Stimulated activated CD8-positive, alpha-beta memory T cell treated with anti-CD3 and anti-CD28 coated beads, Interleukin-12 subunit alpha, Interleukin-12 subunit beta, amount 100 ng/mL, for 24 hours (primary cell): Measurements from ENCODE around the gene RIGI.
A peak's percentile ranks its signal among the peaks of the same experiment; 100 is the strongest.
"Not testable (repeated sequence)": the region's sequence is repeated elsewhere in the genome, so short reads cannot be mapped to it uniquely, and the experiment has no call there.

Source experiments
- DNase-seq: peaks from one replicate; pipeline ENCODE4 v3.0.0-alpha.2; 2020; ENCODE audit errors: extremely low read depth

RIGI gene

DNA sequence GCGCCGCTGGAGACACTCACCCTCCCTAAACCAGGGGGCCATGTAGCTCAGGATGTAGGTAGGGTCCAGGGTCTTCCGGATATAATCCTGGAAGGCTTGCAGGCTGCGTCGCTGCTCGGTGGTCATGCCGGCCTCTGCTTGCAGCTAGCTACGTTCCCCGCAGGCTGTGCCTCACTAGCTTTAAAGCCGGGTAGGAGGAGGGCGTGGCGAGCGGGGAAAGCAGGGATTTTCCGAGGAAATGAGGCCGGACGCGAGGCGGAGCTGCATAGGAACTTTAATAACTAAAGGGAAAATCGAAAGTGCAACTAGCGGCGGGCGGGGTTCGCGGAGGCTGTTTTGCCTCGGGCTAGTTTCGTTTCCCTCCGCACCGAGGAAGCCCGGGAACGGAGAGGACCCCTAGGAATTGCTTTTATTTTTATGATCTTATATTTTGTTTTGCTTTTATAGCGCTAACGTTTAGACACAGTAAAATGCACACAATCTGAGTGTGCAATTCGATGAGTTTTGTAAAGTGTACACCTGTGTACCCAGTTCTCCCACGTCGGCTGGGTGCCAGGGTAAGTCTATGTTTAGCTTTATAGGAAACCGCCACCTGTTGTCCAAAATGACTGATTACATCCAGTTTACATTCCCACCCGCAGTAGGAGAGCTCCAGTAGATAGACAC, at the start of gene RIGI:
RIGI (minus strand) TSS at position 156 of the 666 bp plus-strand sequence; CDS start at position 126, 30 bp downstream.
- peak; percentile 49 for DNase-seq

DNA sequence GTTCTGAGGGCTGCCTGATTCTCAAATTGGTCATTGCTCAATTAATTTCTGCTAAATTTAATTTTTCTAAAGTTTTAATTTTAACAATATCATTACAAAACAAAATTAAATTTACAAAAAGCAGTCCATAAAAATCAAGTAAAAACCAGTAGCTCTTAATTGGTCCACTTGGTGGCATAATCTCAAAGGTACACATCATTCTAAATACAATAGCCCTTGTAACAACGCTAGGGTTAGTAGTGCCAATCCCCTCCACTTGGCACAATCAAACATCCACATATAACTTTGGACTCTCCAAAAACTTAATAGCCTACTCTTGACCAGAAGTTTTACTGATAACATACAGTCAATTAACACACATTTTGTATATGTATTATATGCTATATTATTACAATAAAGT, 48.9 kb upstream of the RIGI start:
- no peak for DNase-seq

GRCh38 chr9:32573821-32574220, 47.8 kb upstream of the RIGI start:
- no peak for DNase-seq

DNA sequence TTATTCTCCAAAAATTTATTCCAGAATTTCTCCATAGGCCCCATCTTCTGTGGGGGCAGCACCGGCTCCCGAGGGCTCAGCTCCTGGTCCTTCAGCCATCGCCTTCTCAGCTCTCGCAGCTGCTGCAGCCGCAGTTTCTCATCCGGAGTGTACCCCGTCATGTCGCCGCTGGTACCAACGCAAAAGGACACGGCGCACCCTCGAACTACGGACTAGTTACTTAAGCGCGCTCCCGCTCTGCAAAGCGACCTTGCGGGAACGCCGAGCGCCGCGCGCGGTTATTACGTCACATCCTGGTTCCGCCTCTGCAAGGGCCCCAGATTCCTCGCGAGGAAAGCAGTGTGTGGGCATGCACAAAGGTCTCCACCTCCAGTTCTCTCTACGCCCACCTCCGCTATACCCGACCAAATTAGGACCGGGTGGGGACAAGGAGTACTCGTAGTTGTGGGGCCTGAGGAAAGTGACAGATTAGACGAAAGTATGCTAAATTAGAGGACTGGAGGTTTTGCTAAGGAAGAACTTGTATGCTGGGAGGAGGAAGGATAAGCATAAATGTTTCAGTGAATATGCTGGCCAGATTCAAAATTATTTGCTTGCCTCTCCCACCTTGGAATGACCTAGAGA, 47.0 kb upstream of the RIGI start, which contains the start of gene NDUFB6:
NDUFB6 (minus strand) TSS at position 260 of the 624 bp plus-strand sequence; CDS start at position 161, 99 bp downstream.
- peak; percentile 86 for DNase-seq

- no peak for DNase-seq
Observed at GRCh38 chr9:32571969-32572899, 46.2 kb upstream of the RIGI start.

GRCh38 chr9:32570262-32570661, 44.3 kb upstream of the RIGI start:
- DNase-seq, result no peak

GRCh38 chr9:32566770-32567169, 40.8 kb upstream of the RIGI start:
- no peak for DNase-seq

GRCh38 chr9:32565967-32566366, 40.0 kb upstream of the RIGI start:
- DNase-seq, result no peak

DNA sequence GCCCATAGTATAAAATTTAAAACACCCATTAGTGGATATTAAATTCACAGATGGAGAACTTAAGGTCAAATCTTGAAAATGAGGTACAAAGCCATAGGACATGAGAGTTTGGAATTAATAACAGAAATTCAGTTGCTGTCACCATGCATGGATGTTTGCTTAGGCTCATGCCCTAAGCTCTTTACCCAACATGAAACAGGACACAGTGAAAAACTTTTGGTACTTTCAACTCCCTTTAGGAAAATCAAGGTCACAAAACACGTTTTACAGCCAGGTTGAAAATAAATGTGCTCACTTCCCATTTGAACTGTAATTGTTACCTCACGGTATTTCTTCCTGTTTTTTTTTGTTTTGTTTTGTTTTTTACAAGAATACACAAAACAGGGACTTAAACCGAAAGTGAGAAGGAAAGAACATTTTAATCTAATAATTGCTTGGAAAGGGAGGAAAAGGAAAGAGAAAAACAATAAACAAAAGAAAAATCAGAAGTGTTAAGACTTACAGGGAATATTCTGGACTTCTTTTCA, 32.5 kb upstream of the RIGI start:
- no peak for DNase-seq

DNA sequence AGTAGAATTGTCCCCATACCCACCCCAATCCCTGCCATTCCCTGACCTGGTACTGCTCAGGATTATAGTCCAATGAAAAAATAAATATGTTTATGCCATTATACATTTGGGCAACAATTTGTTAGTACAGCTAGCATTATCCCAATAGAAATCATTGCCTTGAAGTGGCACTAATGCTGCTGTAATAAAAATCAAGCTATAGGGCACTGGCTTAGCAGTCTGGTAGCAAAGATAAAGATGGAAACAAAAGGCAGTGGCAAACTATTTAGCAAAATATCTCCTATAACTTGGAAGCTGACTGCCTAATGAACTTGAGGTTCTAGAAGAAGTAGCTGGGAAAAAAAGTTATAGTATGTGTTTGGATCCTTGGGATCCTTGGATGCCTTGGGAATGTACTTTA, 28.6 kb upstream of the RIGI start:
- DNase-seq, result no peak

GRCh38 chr9:32554107-32554506, 28.1 kb upstream of the RIGI start:
- DNase-seq, result no peak

GRCh38 chr9:32552172-32552872, 26.3 kb upstream of the RIGI start, which contains the start of the genes SMIM27 and TOPORS:
SMIM27 (plus strand) TSS chr9:32552327; CDS start chr9:32552435, 108 bp downstream.
TOPORS (minus strand) TSS chr9:32552586; CDS start chr9:32552436, 150 bp downstream.
- peak; percentile 74 for DNase-seq

GRCh38 chr9:32551276-32552051, 25.5 kb upstream of the RIGI start:
- DNase-seq, result peak; percentile 7

- DNase-seq, result peak; percentile 80
Observed at GRCh38 chr9:32550562-32551275, 24.7 kb upstream of the RIGI start.

DNA sequence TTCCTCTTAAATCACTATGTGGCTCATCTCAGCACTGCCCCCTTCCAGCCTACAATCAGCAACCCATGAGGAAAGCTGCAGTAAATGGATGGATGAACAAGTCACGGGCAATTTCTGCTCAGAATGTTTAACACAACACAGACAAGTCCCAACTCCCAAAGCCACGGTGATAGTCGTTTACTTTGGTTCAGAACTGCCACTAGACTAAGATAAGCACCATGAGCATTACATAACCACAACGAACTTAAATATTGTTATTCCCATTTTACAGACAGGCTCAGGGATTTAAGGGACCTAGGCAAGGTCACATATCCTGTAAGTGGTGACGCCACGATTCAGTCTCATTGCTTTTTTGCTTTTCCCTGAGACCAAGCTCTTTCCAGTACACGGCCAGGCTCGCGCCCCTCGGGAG, 24.2 kb upstream of the RIGI start:
- no peak for DNase-seq

GRCh38 chr9:32548213-32548612, 22.2 kb upstream of the RIGI start:
- DNase-seq, result not testable (repeated sequence)

DNA sequence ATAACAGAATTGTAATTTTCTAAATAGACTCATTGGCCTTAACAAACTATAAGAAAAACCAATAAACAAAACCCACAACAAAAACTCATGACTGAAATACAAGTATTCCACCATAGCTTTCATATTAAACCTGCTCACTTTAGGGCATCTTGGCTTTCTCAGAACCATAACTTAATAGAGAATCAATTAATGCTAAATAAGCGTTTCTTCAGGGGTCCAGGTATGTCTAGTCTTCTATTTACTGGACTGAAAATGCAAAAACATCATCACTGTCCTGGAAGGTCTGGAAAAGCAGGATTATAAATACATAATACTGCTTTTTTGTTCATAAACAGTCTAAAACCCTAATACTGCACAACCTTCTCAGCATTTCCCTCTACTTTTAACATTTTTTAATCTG, 19.9 kb upstream of the RIGI start:
- no peak for DNase-seq

- no peak for DNase-seq
Observed at GRCh38 chr9:32543047-32543446, 17.1 kb upstream of the RIGI start.

DNA sequence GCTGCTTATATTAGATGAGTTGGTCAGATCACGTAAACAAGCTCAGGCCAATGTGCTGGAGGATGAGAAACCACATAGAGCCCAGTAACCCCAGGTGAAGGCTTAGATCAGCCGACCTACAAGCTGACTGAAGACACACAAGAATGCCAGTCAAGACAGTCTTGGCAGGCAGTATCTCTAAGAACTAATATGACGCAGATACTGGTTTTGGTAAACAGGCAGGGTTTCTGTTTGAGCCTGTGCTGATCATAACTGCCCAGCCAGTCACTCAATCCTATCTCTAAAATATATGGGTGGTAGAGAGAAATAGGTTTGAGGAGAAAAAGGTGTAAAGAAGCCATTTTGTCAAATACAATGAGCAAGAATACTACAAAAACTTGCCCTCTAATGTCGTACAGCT, 7.8 kb upstream of the RIGI start:
- no peak for DNase-seq

DNA sequence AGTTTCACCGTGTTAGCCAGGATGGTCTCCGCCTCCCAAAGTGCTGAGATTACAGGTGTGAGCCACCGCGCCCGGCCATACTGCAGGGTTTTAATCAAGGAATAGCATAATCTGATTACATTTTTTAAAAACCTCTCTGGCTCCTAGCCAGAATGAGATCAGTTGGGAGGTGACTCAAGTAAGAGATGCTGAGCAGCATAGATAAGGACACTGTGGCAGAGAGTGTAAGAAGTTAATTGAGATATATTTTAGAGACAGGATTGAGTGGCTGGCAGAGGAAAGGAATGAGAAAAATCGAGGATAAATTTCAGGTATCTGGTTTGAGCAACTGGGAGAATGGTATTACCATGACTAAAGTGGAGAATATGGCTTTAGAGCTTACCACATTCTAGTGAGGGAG, 7.3 kb upstream of the RIGI start:
- no peak for DNase-seq
